Esophagus muscularis mucosa (tissue), 4 donors: ENCODE results near the gene RXRA. TPM values are rescaled to one million over a fixed set of nuclear protein-coding genes. Genes with fewer than 3 reads are reported as not detected.

Source experiments
- DNase-seq: peaks from one replicate; pipeline ENCODE4 v3.0.0-alpha.2; 2017; ENCODE audit errors: extremely low spot score
- H3K27ac ChIP-seq, 4 donors: fragments of 200-600 bp; sonication (generic); replicated peaks in 1 of 4; 1 replicate in 3 of 4; 2 replicates in 1 of 4; pipeline ENCODE4 v1.5.1; 2016 to 2019; ENCODE audit warnings: mild to moderate bottlenecking in 1 of 4
- H3K27me3 ChIP-seq, 4 donors: fragments of 200-600 bp; sonication (generic); one replicate each; pipeline versions ENCODE4 v1.5.1 to v1.6.0; 2016 to 2019
- H3K36me3 ChIP-seq, 4 donors: fragments of 200-600 bp; sonication (generic); one replicate each; pipeline ENCODE4 v1.5.1; 2016 to 2019
- H3K4me1 ChIP-seq, 4 donors: fragments of 200-600 bp; sonication (generic); one replicate each; pipeline ENCODE4 v1.5.1; 2016 to 2019
- H3K4me3 ChIP-seq, 4 donors: fragments of 200-600 bp; sonication (generic); 1 replicate in 2 of 4; 2 replicates in 2 of 4; pipeline ENCODE4 v1.5.1; 2016 to 2019; ENCODE audit warnings: mild to moderate bottlenecking in 4 of 4, moderate library complexity in 1 of 4
- H3K9me3 ChIP-seq, 4 donors: fragments of 200-600 bp; sonication (generic); 1 replicate in 3 of 4; 2 replicates in 1 of 4; pipeline ENCODE4 v1.5.1; 2016 to 2019
- EP300 ChIP-seq: sonication (generic); formaldehyde crosslinking; IDR thresholded peaks from one replicate; pipeline ENCODE4 v1.6.1; 2017; ENCODE audit warnings: antibody characterized with exemption
- POLR2A ChIP-seq: fragments of 450-650 bp; IDR thresholded peaks from one replicate; pipeline ENCODE4 v1.6.1; 2017; ENCODE audit warnings: antibody characterized with exemption, moderate library complexity, mild to moderate bottlenecking, low read depth
- POLR2AphosphoS5 ChIP-seq, 2 donors: sonication (generic); formaldehyde crosslinking; IDR thresholded peaks; one replicate each; pipeline ENCODE4 v1.6.1; 2017; ENCODE audit warnings: antibody characterized with exemption in 2 of 2
- WGBS: methylation state at CpG from one replicate; pipeline ENCODE4 v1.1.5; 2018; 5-methylcytosine and 5-hydroxymethylcytosine counted together
- intact Hi-C: fragments of 100-400 bp; cut with DNase I; formaldehyde crosslinking; loops from one replicate; pipeline ENCODE4 v1.15.1; 2023
- total RNA-seq, 4 donors: library from RNA; depleted of rRNA; stranded (reverse); fragments of >200 nt; gene quantifications; one replicate each; pipeline versions ENCODE4 v1.1.0 to v1.2.1, GENCODE V29; 2016
- TF ChIP-seq, protein P1 (sequence below), 3 experiments: fragments of 200-600 bp in 2 of 3; fragments of 450-650 bp in 1 of 3; sonication (generic) in 2 of 3; IDR thresholded peaks; one replicate each; pipeline ENCODE4 v1.5.1; 2017 to 2019; ENCODE audit warnings: antibody characterized with exemption in 3 of 3, mild to moderate bottlenecking in 2 of 3, moderate library complexity in 1 of 3

RXRA gene
- total RNA-seq, 4 donors from 2014 or later: 46.4 to 81.0 (median 63.7) TPM

DNA sequence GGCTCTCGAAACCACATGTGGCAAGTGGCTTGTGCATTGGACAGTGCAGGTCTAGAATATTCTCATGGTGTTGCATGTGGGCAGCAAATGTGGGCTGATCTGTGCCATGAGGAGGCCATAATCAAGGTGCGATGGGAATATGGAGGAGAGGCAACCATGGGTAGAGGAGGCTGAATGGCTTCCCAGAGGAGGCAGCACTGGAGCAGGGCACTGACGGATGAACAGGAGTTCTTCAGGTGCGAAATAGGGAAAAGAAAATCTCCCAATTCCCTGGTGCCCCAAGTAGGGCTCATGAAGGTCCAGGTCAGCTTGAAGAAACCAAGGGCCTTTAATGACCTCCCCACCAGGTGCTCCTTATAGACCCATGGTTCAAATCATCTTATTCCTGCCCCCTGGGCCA is 126.5 kb downstream of the RXRA start:
- Histone ChIP-seq H3K4me3 (no peak overlapping the region), H3K4me1 (peaks cover 23 to 38% (median 28%) of the 10 kb centered on the region in 4 donors), H3K27ac (no peak overlapping the region), H3K36me3 (no peaks in the 10 kb centered on the region), H3K27me3 (no peaks in the 10 kb centered on the region), H3K9me3 (peaks cover 0 to 12% (median 7%) of the 10 kb centered on the region in 4 donors)
- DNase-seq: no peak
- WGBS: 97% methylated on average over 4 of the region's 4 CpGs
- TF ChIP-seq, protein P1, sequence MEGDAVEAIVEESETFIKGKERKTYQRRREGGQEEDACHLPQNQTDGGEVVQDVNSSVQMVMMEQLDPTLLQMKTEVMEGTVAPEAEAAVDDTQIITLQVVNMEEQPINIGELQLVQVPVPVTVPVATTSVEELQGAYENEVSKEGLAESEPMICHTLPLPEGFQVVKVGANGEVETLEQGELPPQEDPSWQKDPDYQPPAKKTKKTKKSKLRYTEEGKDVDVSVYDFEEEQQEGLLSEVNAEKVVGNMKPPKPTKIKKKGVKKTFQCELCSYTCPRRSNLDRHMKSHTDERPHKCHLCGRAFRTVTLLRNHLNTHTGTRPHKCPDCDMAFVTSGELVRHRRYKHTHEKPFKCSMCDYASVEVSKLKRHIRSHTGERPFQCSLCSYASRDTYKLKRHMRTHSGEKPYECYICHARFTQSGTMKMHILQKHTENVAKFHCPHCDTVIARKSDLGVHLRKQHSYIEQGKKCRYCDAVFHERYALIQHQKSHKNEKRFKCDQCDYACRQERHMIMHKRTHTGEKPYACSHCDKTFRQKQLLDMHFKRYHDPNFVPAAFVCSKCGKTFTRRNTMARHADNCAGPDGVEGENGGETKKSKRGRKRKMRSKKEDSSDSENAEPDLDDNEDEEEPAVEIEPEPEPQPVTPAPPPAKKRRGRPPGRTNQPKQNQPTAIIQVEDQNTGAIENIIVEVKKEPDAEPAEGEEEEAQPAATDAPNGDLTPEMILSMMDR (IDR thresholded peaks at IDR 0.05): no peak
- TF ChIP-seq POLR2AphosphoS5 (IDR thresholded peaks at IDR 0.05) (no peak), EP300 (no peak), POLR2A (no peak)
- intact Hi-C loops: loop anchor here (5.0 kb wide), 1 partner anchor 240 kb away; no protein-coding TSS in a partner anchor

DNA sequence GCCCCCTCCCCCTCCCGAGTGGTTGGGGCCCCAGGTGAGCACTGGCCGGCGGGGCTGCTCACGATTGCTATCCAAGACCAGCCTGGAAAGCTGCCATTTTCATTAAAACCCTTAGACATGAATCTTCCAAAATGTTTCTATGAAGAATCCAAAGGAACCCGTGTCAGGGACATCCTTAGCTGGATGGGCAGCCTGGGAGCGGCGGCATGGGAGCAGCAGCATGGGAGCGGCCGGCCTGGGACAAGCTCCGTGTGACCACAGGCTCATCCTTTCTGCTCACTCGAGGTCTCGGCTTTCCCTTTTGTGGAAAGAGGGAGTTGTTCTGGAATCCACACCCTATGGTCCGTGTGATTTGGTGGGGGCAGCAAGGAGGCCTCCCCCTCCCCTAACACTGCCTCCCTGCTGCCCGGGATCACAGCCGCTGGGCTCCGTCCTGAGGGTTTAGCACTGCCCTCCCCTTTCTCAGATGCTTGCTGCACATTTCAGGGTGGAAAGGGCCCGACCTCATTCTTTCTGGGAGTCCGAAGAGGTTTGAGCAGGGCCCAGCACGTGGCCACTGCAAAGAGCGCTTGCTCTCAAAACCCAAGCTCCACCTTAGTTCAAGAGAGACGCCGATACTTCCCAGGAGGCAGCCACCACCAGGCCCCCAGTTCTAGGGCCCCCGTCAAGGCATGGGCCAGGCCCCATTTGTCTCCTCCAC is 127.7 kb downstream of the RXRA start:
- no peak for DNase-seq
- intact Hi-C loops: loop anchor here (5.0 kb wide), 1 partner anchor 238 kb away; no protein-coding TSS in a partner anchor
- WGBS: 90% methylated on average over 19 of the region's 23 CpGs
- Histone ChIP-seq H3K4me3 (no peak overlapping the region), H3K36me3 (no peaks in the 10 kb centered on the region), H3K4me1 (peaks cover 30 to 50% (median 40%) of the 10 kb centered on the region in 4 donors), H3K27ac (no peak overlapping the region), H3K27me3 (no peaks in the 10 kb centered on the region), H3K9me3 (peaks cover 0 to 4% (median 1%) of the 10 kb centered on the region in 4 donors)
- TF ChIP-seq, protein P1 (IDR thresholded peaks at IDR 0.05): no peak
- no peak for TF ChIP-seq EP300
- no peak for TF ChIP-seq POLR2A

DNA sequence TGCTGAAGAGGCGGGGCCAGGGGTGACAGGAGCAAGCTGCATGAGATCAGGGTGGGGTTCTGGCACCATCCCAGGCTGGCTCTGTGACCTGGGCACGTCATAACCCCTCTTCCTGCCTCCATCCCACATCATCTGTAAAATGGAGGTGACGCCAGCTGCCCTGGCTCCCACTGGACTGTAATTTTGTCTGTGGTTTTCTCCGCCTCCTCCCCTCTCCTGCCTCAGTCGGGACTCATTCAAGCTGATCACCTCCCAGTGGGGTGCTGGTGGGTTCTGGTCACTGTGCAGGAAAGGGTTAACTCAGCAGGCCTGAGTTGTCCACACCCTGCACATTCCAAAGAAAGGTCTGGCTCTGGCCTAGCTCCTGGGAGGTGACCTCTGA is 128.2 kb downstream of the RXRA start:
- H3K4me3 ChIP-seq: no peak overlapping the region
- H3K36me3 ChIP-seq: no peaks in the 10 kb centered on the region
- WGBS: 79% methylated on average over 4 of the region's 5 CpGs
- no peaks in the 10 kb centered on the region for H3K27me3 ChIP-seq
- no peaks in the 10 kb centered on the region for H3K9me3 ChIP-seq
- no peak overlapping the region for H3K27ac ChIP-seq
- intact Hi-C loops: loop anchor here (5.0 kb wide), 1 partner anchor 238 kb away; no protein-coding TSS in a partner anchor
- peaks cover 30 to 55% (median 43%) of the 10 kb centered on the region in 4 donors for H3K4me1 ChIP-seq
- TF ChIP-seq EP300 (no peak), POLR2AphosphoS5 (IDR thresholded peaks at IDR 0.05) (no peak), POLR2A (no peak)
- TF ChIP-seq, protein P1 (IDR thresholded peaks at IDR 0.05): no peak
- no peak for DNase-seq

DNA sequence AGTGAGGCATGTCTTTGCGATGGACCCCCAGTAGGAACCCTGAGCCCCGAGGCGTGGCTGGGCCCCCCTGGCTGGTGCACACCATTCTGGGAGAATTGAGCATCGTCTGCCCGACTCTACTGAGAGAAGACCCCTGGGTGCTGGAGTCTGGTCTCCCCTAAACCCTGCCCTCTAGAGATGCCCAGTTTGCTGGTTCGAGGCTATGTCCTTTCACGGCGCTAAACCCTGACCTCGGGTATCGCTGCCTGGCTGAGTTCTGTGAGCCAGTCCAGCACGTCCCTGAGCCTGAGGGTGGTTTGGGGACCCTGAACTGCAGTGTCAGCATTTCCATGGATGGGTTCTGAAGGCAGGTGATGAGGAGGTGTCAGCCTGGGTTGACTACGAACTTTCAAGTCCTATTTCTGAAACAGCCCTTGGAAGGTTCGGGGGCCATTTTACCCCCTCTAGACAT is 128.8 kb downstream of the RXRA start:
- 98% methylated on average over 8 of the region's 13 CpGs for WGBS
- H3K4me3 ChIP-seq: no peak overlapping the region
- no peaks in the 10 kb centered on the region for H3K27me3 ChIP-seq
- peak overlapping the region; percentile 84 to 89 (median 84) for H3K27ac ChIP-seq
- no peaks in the 10 kb centered on the region for H3K9me3 ChIP-seq
- H3K36me3 ChIP-seq: no peaks in the 10 kb centered on the region
- no peak for DNase-seq
- TF ChIP-seq EP300 (no peak), POLR2A (no peak), POLR2AphosphoS5 (IDR thresholded peaks at IDR 0.05) (no peak)
- TF ChIP-seq, protein P1 (IDR thresholded peaks at IDR 0.05): no peak
- intact Hi-C loops: loop anchor here (5.0 kb wide), 1 partner anchor 187 kb away; the partner anchor contains the start of gene COL5A1
- peaks cover 30 to 54% (median 41%) of the 10 kb centered on the region in 4 donors for H3K4me1 ChIP-seq
